ENCODE data around the gene PDPK1.
"Not testable (repeated sequence)": the region's sequence is repeated elsewhere in the genome, so short reads cannot be mapped to it uniquely, and the experiment has no call there.

Gene PDPK1

DNA sequence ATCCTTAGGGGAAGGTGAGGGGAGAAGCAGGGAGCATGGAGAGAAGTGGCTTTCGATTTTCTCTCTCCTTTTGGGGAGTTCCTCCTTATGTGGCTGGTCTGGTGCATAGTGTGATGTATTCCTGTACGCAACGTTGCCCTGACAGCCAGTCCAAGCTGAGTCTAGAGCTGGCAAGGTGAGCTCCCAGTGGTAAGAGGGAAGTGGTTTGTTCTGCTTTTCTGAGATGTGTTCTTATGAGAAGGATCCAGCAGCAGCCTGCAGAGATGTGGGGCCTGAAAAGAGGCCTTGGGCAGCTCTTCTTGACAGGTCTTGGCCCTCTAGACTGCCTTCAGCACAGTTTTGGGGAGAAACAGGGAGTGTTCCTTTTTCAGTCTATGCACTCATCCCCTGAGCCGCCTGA, 3.1 kb downstream of the PDPK1 start:
- peak; percentile 12 for DNase-seq (ENCODE audit: low spot score)

DNA sequence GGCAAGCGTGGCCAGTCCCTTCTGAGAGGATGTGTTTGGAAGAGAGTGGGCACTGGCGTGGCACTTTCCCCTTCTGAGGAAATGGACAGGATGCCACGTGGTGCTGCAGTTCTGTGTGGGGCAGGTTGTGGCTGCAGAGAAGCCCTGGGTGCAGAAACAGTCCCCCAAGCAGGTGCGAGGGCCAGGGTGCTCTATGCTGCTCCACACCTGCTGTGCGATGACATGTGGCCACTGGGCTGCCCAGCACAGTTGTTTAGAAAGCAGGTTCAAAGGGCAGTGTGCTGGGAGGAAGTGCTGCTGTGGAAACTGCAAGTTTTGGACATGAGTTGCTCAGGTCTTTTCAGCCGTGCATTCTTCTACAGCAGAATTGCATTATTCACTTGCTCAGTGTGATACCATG, 3.6 kb downstream of the PDPK1 start:
- peak; percentile 8 for DNase-seq (ENCODE audit: low spot score)

DNA sequence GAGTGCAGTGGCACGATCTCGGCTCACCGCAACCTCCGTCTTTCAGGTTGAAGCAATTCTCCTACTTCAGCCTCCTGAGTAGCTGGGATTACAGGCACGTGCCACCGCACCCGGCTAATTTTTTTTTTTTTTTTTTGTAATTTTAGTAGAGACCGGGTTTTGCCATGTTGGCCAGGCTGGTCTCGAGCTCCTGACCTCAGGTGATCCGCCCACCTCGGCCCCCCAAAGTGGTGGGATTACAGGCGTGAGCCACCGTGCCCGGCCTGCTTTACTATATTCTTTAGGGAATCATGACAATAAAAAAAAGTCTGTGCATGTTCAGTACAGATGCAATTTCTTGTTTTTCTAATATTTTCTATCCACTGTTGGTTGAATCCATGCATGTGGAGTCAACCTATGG, 6.0 kb downstream of the PDPK1 start:
- not testable (repeated sequence) for DNase-seq (ENCODE audit: low spot score)

DNA sequence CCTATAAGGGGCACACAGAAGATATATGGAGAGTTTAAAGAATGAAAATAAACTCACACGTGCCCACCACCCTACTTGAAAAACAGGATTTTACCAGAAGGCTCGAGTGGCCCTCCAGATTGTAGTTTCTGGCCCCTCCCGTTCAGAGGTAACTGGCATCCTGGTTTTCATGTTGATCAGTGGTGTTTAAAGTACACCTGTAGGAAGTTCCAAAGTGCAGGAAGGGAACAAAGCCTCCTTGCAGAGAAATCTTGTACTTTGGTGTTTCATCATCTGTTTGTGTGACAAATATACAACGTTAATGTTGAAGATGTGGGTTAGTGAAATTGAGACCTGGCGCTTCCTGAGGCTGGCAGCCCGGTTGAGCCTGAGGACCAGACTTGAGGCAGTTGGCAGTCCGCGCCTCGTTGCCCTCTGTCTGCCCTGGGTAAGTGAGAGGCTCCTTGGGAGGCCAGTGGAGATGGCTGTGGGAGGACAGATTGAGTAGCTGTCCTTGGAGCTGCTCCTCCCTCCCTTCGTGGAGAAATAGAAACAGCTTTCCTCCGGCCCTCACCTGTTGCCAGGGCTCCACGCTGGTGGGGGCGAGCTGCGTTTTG, 12.6 kb downstream of the PDPK1 start:
- DNase-seq (ENCODE audit: low spot score): not testable (repeated sequence)

DNA sequence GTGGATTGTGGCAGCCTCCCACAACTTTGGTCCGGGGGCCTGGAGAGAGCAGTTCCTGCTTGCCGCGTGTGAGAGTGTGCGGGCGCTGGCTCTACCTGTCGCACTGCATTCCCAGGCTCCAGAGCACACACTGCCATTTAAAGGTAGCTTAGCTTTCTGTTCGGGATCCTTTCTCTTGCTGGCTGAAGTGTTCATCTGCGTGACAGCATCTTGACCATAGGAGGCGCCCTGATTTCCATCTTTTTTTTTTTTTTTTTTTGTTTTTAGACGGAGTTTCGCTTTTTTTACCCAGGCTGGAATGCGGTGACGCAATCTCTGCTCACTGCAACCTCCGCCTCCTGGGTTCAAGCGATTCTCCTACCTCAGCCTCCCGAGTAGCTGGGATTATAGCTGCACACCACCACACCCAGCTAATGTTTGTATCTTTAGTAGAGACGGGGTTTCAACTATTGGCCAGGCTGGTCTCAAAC, 13.6 kb downstream of the PDPK1 start:
- DNase-seq (ENCODE audit: low spot score): not testable (repeated sequence)

DNA sequence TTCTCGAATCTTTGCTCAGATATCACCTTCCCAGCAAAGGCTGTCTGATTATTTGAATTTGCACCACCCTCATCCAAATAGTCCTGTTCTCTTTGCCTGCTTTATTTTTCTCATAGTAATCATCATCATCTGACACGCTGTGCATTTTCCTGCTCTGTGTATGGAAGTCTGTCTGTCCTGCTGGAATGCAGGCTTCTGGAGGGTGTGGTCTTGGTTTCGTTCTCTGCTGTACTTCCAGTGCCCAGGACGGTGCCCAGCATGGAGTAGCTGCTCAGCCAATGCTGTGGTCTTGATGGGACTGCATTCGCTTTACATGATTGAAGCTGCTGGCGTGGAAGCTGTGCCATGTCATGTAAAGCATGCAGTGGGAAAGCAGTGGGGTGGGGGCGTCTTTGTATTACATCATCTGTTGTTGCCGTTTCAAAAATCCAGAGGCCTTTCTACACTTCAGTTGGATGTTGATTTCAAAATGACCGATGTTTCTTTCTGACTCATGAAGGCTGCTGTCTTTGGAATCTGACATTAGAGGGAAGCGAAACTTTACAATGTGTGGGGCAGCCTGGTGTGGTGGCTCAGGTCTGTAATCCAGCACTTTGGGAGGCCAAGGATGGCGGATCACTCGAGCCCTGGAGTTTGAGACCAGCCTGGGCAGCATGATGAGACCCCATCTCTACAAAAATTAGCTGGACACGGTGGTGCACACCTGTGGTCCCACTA, 17.0 kb downstream of the PDPK1 start:
- DNase-seq (ENCODE audit: low spot score): not testable (repeated sequence)

GRCh38 chr16:2557150-2557549, 19.3 kb downstream of the PDPK1 start:
- not testable (repeated sequence) for DNase-seq (ENCODE audit: low spot score)

DNA sequence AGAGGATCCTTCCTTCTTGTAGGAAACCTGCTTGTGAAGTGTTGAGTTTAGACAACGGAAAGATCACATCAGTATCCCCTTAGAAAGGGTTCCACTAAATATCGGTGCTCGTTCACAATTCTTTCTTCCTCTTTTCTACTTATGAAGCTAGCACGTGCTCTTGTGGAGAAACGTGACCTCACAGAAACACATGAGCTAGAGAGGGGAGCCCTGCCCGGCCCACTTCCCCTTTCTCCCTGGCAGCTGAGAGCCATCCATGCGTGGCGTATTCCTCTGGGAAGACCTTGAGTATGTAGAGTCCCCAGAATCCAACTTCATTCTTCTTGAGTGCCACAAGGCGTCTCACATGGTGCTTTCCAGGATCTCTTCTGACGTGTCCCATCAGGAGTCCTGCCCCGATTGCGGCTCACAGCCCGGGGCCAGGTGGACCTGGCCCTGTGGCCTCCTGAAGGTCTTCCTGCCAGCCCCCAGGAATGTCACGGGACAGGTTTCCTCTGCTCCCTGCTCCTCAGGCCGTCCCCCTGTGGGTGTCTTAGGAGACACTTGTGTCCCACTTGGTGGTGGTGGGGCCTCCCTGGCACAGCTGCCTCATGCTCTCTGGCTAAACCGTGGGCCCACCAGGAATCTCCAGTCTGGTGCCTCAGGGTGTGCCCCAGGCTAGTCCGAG, 22.4 kb downstream of the PDPK1 start:
- not testable (repeated sequence) for DNase-seq (ENCODE audit: low spot score)

GRCh38 chr16:2560798-2561133, 22.9 kb downstream of the PDPK1 start:
- not testable (repeated sequence) for DNase-seq (ENCODE audit: low spot score)

DNA sequence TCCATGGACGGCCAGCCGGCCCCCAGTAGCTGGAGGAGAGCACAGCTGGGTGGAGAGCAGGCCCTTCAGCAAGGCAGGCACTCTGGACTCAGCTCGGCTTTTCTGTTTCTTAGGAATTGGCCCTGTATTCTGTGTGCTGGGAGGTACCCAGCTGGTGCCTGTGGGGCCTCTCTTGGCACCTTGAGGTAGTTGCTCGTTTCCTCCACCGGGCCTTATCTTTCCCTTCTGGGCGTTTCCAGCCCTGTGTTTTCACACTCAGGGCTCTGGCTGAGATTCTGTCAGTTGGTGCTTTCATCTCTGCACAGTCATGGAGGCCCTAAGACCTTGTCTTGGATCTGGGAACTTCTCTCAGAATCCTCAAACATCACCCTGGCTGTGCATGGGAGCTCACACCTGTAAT, 29.7 kb downstream of the PDPK1 start:
- not testable (repeated sequence) for DNase-seq (ENCODE audit: low spot score)

DNA sequence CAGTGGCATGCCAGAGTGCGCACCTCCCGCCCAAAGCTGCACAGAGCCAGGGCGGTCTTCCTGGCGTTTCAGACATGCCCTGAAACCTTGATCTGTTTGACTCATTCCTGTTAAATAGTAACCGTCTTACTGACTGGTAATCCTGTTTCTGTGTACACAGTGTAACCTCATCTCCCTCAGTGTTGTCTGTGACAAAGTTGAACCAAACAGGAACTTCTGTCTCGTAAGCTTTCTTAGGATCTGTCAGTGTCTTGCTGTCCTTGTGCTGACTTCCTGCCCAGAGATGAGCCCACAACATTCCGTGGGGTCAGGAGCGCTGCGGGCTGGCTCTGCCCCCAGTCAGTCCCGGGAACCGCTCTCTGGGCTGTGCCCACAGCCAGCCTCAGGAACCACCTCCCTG, 30.8 kb downstream of the PDPK1 start:
- not testable (repeated sequence) for DNase-seq (ENCODE audit: low spot score)

- DNase-seq (ENCODE audit: low spot score): not testable (repeated sequence)
Measured at GRCh38 chr16:2572704-2573103, 34.9 kb downstream of the PDPK1 start.

GRCh38 chr16:2575839-2576238, 38.0 kb downstream of the PDPK1 start:
- DNase-seq (ENCODE audit: low spot score): not testable (repeated sequence)

DNA sequence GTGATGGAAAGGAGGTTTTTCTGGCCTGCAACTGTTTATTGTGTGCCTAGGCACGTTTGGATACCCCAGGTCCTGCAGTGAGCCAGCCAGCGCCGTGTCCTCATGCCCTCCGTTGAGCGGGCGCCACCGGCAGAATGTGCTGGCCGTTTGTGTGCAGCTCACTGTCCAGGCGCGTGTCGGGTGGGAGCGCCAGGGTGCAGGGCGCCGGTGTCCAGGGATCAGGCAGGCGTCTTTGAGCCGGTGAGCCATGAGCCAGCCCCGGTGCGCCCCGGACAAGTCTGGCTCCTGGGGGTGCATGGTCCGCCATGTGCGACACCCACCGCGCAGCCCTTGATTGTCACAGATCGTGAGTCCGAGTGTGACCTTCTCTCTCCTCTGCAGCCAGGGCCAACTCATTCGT, 39.2 kb downstream of the PDPK1 start:
- DNase-seq (ENCODE audit: low spot score): not testable (repeated sequence)

DNA sequence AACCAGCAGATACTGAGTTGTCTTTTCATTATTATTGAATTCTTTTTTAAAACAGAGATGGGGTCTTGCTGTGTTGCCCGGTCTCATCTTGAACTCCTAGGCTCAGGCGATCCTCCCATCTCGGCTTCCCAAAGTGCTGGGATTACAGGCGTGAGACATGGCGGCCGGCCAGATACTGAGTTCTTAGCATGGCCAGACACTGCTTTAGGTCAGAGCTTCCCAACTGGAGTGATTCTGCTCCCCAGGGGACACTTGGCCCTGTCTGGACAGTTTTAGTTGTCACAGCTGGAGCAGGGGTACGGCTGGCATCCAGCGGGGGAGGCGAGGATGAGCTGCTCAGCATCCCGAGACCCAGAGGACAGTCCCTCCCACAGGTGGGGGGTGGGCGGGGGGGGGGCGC, 41.1 kb downstream of the PDPK1 start:
- DNase-seq (ENCODE audit: low spot score): not testable (repeated sequence)

DNA sequence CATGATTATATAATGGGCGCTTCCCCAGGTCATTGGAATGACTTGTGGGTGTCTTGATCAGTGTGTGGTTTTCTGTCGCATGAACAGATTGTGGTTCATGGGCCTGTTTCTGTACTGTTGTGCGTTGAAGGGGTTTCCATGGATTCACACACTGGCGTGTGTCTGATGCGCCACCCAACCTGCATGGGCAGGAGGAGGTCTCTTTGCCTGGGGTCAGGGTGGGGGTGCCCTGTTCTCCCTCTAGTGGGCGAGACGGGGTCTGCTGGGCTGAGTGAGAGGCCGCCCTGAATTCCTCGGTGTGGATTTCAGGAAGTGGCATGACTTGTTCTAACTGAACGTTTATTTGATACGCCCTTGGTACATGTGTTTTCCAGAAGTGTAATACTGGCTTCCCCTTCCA, 42.3 kb downstream of the PDPK1 start:
- peak; percentile 37 for DNase-seq (ENCODE audit: low spot score)

DNA sequence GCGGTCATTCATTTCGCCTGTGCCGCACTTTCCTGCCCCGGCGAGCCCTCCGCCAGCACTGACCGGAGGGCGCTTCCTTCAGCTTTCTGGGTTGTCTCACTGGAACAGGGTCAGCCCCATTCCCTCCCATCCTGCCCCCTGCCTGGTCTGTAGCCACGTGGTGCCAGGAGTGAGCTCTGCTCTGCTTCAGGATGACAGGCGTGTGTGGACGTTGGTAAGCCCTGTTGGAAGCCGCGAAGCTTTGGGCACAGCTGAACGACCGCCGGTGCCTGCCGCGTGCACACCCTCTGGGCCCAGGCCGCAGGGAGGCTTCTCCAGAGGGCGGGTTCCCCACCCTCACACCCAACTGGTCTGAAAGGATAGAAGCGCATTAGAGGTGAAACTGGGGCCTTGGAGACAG, 43.0 kb downstream of the PDPK1 start:
- DNase-seq (ENCODE audit: low spot score): not testable (repeated sequence)

DNA sequence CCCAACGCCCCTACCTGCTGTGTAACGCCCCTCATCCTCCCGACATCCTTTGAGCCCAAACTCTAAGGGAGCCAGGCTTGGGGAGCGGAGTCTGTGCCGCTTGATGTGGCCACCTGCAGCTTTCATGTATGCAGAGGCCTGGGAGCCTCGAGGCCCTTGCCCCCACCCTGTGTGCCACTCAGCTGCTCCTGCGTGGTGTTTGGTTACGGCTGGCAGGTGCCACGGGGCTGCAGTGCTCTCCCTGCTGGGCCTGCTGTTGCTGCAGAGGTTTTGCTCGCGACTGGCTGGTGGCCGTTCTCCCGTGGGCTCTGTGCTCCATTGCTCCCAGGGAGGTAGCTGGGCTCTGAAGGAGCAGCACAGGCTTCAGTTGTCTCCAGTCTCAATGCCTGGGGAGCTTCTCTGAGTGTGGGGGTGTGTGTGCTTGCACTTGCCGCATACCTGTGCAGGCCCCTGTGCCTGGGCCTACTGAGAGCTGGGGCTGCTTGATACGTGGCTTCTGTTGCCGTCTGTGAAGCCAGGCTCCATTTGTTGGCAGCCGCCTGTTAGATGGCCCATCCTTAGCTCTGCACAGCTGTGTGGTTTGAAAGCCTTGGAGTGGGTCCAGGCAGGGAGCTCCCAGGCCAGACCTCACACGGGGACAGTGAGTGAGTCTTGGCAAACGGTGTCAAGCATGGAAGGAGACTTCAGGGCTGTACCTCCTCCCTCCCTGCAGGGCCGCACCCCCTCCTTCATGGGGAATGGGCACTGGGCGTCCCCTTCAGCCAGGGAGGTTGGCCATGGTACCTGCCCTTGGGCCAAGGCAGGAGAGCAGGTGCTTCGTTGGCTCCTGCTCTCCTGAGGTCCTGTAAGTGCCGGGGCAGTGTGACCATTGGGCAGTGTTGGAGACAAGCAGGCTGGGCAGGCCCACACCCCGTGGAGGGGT, 47.2 kb downstream of the PDPK1 start:
- DNase-seq (ENCODE audit: low spot score): no peak

- DNase-seq (ENCODE audit: low spot score): no peak
Measured at GRCh38 chr16:2585651-2586081, 47.8 kb downstream of the PDPK1 start.

- DNase-seq (ENCODE audit: low spot score): no peak
Measured at GRCh38 chr16:2586241-2586640, 48.4 kb downstream of the PDPK1 start.

GRCh38 chr16:2586901-2587480, 49.2 kb downstream of the PDPK1 start:
- DNase-seq (ENCODE audit: low spot score): no peak
